Fibroblast of skin of scalp (primary cell): ENCODE data around the gene SALL3.

Source experiments
- DNase-seq: peaks from one replicate; pipeline ENCODE4 v3.0.0-alpha.2; 2013

Gene SALL3

GRCh38 chr18:79008356-79008940 lies 28.8 kb downstream of the SALL3 start:
- no peak for DNase-seq

- DNase-seq: no peak
Measured at GRCh38 chr18:79010802-79011201, 31.2 kb downstream of the SALL3 start.

GRCh38 chr18:79011300-79011870 lies 31.8 kb downstream of the SALL3 start:
- no peak for DNase-seq

- no peak for DNase-seq
Measured at GRCh38 chr18:79013869-79014268, 34.3 kb downstream of the SALL3 start.

- DNase-seq: no peak
Measured at GRCh38 chr18:79018911-79019310, 39.3 kb downstream of the SALL3 start.

GRCh38 chr18:79019881-79020280 lies 40.3 kb downstream of the SALL3 start:
- DNase-seq: no peak

GRCh38 chr18:79022603-79023002 lies 43.0 kb downstream of the SALL3 start:
- no peak for DNase-seq

GRCh38 chr18:79026491-79026890 lies 46.9 kb downstream of the SALL3 start:
- DNase-seq: no peak

- DNase-seq: no peak
Measured at GRCh38 chr18:79030680-79031079, 51.1 kb downstream of the SALL3 start.

GRCh38 chr18:79042276-79042675 lies 62.7 kb downstream of the SALL3 start:
- no peak for DNase-seq

GRCh38 chr18:79043288-79043687 lies 63.7 kb downstream of the SALL3 start:
- DNase-seq: no peak

- no peak for DNase-seq
Measured at GRCh38 chr18:79046522-79046921, 66.9 kb downstream of the SALL3 start.

GRCh38 chr18:79047556-79048244 lies 68.1 kb downstream of the SALL3 start:
- DNase-seq: no peak

- DNase-seq: no peak
Measured at GRCh38 chr18:79048245-79048632, 68.6 kb downstream of the SALL3 start.

GRCh38 chr18:79049506-79049905 lies 69.9 kb downstream of the SALL3 start:
- no peak for DNase-seq
